ENCODE data around the gene OTUD6A.
A peak's percentile ranks its signal among the peaks of the same experiment; 100 is the strongest.
"Not testable (repeated sequence)": the region's sequence is repeated elsewhere in the genome, so short reads cannot be mapped to it uniquely, and the experiment has no call there.

OTUD6A gene

DNA sequence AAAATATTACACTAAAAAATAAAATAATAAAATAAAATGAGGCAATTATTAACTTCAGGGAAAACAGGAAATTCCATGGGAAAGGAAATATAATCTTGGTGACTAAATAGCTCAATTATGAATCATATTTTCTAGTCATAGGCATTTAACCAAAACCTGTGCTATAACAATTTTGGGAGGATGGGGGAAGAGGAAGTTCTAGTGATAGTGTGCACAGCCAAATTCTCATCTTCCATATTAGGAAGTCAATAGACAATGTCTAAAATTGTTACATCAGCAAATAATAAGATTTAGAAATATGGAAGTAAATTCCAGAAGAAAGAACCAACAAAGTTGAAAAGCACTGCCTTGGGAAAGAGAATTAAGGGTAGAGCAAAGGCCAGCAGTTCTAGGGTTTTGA, 15.3 kb upstream of the OTUD6A start:
- DNase-seq (ENCODE audit: low read depth): peak; percentile 17

DNA sequence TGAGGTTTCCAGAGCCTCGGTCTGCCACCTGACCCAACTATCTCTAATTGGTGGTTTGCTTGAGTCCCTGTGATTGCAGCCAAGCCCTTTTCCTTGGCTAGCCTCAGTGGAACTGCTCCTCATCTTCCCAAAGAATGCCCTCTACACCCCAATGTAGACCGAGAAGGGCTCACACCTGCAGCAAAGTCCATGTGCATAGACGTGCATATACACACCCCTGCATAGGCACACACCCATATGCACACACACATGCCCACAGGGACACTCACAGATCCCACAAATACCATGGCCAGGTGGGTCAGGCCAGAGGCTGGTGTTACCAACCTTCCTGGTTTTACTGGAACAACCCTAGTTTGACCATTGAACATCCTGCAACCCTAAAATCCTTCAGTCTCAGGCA, 12.9 kb upstream of the OTUD6A start:
- DNase-seq (ENCODE audit: low read depth): no peak

DNA sequence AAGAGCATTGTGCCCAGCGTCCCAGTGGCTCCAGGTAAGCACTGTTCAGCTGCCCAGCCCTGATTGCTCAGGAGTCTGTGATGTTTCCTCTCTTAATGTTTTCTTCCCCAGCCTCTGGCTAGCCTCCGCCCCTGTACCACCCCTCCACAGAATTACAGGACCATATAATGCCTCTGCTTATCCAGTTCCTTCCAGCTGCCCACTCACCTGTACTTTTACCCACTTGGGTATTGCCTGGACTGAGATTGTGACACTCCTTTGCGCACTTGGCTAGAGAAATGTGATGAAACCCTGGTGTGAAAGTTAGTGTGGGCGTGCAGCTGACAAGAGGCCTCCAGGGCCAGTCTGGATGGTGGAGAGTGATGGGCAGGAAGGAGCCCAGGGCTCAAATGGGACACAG, 12.3 kb upstream of the OTUD6A start, which contains the start of gene AWAT2:
AWAT2 (minus strand) TSS at position 14 of the 400 bp plus-strand sequence; CDS start at position 8, 6 bp downstream.
- no peak for DNase-seq (ENCODE audit: low read depth)

DNA sequence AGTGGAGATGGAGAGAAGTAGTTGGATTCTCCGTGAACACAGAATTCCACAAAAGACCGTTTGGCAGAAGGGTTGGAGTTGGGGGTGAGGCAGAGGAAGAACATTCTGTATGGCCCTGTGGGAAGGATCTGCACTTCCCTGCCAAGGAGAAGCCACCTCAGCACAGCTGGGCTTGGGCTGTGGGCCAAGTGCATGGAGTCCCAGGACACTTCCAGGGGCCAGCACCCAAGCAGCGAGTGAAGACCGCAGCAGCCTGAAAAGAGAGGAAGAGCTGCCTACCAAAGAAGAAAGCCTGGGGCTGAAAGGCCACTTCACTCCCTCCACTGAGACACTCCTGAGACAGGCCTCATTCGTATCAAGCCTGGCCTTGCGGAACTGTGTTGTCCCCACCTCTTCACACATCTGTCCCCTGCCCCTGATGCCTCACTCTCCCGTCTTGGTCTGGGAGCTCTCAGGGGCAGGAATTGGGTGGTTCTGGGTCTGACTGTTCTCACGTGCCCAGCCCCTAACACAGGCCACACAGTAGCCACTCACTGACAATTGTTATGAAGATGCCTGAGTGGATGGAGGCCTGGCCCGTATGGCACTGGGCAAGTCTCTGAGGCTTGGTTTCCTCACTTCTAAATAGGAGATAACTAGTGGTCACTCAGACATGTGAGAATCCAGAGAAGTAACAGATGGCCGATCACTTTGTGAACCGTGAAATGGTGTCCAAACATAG, 9.2 kb upstream of the OTUD6A start:
- no peak for DNase-seq (ENCODE audit: low read depth)

DNA sequence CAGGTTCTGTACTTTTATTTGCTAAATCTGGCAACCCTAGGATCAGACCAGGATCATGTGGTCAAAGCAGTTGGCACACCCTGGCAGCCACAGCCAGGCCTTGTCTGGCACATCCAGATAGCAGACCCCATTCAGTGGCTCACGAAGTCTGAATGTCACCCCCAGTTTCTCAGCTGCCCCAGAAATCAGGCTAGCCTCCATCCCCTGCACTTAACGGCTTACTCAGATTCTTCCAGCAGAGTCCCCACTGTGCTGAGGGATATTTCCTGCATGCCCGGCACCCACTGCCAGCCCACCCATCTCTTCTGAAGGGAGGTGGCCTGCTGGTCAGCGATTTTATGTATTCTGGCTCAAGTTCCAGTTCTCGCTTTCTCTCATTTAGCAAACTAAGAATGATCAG, 7.9 kb upstream of the OTUD6A start:
- DNase-seq (ENCODE audit: low read depth): no peak

DNA sequence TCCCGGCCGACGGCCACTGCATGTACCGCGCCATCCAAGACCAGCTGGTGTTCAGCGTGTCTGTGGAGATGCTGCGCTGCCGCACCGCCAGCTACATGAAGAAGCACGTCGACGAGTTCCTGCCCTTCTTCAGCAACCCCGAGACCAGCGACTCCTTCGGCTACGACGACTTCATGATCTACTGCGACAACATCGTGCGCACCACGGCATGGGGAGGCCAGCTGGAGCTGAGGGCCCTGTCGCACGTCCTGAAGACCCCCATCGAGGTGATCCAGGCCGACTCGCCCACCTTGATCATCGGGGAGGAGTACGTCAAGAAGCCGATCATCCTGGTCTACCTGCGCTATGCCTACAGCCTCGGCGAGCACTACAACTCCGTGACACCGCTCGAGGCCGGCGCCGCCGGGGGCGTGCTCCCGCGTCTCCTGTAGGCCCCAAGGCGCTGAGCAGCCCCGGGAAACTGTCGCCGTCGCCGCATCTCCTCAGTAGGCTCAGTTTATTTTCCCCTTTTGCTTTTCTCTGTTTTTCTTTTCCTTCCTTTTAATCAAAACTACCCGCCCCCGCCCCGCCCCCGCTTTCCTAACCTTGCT, 799 bp downstream of the OTUD6A start:
- DNase-seq (ENCODE audit: low read depth): no peak

DNA sequence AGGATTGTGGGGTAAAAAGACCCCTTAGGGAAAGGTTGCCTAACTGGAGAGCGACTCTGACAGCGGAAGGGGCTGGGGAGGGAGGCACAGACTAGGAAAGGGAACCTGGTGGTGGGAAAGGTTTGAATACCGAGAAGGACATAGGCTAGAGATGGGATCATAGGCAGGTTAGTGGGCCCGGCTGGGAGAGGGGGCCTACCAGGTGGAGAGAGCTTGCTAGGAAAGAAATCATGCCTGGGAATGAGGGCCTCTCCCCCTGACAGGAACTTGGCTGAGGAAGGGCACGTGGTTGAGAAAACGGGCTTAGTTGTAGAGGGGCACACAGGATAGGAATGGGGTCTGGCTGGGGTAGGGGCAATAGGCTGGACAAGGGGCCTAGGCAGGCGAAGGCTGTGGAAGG, 4.4 kb downstream of the OTUD6A start:
- no peak for DNase-seq (ENCODE audit: low read depth)

DNA sequence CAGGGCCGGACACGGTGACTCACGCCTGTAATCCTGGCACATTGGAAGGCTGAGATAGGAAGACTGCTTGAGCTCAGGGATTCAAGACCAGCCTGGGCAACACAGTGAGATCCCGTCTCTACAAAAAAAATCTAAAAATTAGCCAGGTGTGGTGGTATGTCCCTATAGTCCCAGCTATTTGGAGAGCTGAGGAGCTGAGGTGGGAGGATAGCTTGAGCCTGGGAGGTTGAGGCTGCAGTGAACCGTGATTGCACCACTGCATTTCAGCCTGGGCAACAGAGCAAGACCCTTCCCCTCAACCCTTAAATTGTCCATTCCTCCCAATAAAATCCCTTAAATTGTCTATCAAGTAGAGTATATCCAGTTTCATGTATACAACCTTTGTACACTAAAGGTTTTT, 17.0 kb downstream of the OTUD6A start:
- no peak for DNase-seq (ENCODE audit: low read depth)

DNA sequence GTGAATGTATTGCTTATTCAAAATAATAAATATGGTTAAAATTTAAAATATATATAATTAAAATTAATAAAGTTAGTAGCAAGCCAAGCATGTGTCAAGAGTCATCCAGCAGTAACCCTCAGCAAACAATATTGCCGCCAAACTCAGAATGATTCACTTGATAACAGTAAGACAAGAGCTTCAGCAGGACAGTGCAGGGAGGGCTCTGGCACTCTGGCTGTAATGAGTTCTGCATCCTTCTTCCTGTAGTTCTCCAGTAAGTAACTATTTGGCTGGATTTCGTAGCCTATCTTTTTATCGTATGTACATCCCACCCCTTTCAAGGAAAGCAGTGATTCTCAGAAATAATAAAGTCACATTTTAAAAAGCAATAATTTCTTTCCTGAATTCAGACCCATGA, 17.6 kb downstream of the OTUD6A start:
- DNase-seq (ENCODE audit: low read depth): no peak

DNA sequence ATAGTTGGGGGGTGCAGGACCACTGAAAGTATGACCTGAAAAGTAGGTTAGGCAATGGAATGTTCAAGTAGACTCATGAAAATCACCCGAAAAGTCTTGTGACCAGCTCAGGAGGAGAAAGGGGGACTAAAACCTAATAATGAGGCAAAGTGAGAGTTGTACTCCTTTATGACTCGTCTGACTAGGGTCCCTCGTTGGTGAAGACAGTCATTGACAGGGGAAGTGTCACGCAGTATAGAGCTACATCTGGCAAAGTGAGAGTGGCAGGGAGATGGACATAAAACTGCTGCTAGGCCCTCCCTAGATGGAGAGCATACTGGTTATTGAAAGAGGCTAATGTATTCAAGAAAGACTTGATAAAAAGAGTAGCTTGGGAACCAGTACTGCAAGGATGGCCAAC, 20.5 kb downstream of the OTUD6A start:
- no peak for DNase-seq (ENCODE audit: low read depth)

DNA sequence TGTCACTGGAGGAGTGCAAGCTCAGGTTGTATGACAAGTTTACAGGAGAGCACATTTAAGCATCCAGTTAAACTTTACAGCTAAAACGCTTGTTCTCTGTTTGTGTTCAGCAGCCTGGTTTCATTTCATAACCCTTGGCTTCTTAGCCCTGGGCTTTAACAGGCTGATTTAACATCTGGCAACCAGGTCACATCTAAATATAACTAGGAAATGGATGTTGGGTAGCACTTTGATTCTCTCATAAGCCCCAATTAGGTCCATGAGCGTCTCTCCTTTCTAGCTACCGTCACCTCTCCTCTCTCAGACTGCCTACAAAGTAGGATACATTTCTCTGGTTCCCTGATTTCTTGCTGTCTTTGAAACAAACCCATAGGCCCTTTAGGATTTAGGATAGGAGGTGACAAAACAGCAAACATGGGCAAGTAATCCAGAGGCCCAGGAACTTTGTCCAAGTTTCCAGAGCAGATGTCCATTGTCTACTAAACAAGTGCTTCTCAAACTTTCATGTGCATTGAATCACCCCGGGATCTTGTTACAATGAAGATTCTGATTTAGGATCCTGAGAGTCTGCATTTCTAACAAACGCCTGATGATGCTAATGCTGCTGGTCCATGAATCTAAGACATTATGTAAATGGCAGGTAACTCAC, 22.5 kb downstream of the OTUD6A start:
- DNase-seq (ENCODE audit: low read depth): no peak

DNA sequence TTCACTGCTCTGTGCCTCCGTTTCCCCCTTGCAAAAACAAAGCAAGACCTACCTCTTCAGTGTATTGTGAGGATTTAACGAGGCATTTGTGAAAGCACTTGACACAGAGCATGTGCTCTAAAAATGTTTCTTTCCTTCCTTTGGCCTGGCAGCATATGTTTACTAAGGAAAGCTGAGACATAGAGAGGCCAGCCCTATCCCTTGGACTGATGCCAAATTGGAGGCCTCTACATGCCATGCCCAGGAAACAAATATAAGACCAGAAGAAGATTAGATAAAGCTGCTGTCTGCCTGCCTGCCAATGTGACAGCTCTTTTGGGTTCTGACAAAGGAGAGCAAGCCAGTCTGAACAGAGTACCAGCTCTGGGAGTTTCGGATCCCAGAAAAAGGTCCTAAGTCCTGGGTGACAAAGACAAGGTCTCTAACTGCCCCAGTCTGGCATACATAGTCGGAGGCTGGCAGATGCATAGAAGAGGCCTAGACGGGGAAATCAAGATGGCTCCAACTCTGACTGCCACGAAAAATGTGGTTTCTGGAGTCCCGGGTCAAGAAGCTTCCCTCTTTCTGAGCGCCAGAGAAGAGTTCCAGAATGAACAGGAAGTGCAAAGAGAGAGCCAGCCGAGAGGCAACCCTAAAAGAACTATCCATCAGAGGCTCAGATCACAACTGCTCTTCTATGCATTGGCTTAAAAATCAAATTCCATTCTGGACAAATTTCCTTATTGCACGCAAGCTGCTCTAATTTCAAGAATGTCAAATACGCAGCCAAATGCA, 25.8 kb downstream of the OTUD6A start:
- no peak for DNase-seq (ENCODE audit: low read depth)

DNA sequence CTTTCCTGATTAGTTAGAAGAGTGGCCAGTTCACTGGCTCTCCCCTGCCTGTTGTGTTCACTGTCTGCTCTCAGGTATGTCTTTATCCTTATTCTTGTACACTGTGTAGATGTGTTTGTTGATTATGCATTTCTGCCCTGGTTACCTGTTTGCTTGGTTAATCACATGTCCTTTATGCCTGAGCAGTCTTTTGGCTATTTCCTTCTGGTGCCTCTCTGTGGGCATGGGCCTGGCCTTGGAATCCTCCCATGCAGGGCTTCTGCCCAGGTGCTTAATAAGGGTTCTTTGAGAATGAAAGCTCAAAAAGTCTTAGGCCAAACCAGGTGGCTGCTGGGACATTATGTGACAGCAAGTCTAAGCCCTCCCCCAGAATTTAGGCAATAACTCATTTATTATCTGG, 26.5 kb downstream of the OTUD6A start:
- DNase-seq (ENCODE audit: low read depth): no peak

DNA sequence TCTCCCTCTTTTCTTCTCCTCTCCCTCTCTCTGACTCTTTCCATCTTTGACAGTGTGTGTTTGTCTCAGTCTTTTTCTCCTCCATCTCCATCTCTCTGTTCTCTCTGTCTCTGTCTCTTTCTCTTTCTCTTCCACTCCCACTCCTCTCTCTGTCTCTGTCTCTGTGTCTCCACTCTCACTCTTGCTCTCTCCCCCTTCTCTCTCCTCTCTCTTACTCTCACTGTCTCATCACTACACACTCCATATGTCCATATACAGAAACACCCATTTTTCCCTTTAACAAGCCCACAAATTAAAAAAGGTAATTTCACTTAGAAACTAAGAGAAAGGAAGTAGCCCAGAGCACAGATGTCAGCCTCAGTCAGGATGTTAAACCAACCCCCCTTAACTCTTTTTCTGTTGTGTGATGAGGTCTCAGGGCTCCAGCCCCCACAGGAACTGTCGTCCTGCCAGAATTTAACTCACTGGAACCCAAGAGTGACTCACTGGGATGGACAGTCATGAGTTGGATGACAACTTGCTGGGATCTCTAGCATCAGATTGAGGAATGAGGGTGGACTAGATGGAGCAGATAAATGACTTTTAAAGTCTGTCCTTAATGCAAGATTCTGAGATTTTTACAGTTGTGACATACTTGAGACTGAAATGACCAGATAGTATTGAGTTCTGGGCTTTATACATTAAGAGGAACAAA, 27.5 kb downstream of the OTUD6A start:
- DNase-seq (ENCODE audit: low read depth): no peak

DNA sequence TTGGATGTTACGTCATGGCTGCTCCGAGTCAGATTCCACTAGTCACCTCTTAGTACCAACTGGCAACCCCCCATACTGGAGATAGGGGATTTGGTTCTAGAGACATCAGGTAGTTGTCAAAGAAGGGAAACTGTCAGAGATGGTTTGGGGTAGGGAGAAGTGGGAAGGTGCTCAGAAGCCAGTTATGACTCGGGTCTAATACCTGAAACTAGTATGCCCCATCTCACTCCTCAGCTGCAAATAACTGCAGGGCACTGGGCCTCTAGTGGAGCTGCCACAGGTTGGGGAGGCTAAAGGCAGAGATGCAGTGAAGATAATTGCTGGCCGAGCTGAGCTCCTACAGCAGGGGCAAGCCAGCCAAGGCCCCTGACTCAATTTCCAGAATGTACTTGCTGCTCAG, 30.0 kb downstream of the OTUD6A start:
- no peak for DNase-seq (ENCODE audit: low read depth)

DNA sequence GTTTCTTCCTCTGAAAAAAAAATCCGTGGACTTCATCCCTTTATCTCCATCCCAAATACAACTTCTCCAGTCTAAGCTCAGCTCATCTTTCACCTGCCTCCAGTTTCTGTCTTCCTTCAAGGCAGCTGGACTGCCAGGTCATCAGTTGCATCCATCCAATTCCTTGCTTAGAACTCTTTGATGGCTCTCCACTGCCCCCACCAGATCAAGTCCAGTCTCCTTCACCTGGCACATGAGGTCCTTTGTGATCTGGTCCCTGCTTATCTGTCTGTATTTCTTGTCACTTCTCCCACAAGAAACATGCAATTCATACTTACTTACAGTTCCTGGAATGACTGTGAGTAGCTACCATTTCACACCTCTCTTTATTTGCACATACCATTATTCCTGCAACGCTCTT, 33.8 kb downstream of the OTUD6A start:
- no peak for DNase-seq (ENCODE audit: low read depth)

DNA sequence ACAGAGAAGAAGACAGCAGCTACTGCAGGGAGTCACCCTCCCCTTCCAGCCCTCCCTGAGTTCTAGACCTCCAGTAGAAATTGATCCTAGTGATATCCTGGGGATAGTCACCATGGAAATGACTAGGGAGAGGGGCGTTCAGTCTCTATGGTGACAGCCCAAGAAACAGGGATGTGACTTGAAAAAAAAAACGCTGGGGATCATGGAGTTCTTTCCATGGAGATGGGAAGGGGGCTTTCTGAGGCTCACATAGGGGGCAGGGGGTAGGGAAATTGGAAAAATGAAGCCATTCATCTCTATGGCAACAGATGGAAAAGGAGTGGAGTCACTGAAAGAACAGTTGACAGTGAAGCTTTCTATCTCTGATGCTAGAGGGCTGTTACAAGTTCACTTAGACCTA, 43.0 kb downstream of the OTUD6A start:
- DNase-seq (ENCODE audit: low read depth): no peak

DNA sequence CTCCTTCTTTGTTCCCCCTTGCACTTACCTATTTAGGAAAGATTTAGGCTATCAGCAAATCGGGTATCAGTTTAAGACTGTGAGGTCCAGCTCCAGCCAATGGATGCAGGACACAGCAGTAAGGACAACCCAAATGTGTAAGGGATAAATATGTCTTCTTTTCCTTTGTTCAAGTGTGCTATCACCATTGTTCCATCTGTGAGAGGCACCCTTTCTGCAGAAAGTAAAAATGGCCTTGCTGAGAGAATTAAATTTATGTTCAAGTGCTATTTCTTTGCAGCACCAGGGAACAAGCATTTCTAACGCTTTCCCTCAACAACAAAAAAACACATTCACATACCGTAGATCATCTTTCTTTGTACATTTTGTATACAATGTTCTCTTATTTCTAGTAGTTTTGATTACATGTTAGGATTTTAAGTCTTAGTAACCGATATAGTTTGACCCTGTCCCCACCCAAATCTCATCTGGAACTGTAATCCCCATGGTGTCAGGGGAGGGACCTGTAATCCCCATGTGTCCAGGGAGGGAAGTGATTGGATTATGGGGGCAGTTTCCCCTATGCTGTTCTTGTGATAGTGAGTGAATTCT, 49.3 kb downstream of the OTUD6A start:
- not testable (repeated sequence) for DNase-seq (ENCODE audit: low read depth)

Measured in HS-27A (cell line).